ENCODE results near the gene HEXD. TPM values are rescaled to one million over a fixed set of nuclear protein-coding genes. Genes with fewer than 3 reads are reported as not detected.

The HEXD gene
- total RNA-seq, 2 donors from 2014 or later: 31.5 to 37.6 TPM

- TF ChIP-seq CTCF (conservative IDR thresholded peaks at IDR 0.05): no peak
- H3K27me3 Mint-ChIP-seq (ENCODE audit: insufficient read depth): no peaks in the 10 kb centered on the region
- Histone ChIP-seq H3K27ac (ENCODE audit: low read depth, low read length) (no peak overlapping the region), H3K9me3 (ENCODE audit: control insufficient read depth, low read length) (no peaks in the 10 kb centered on the region), H3K9ac (ENCODE audit: extremely low read depth, low read length, poor library complexity, severe bottlenecking) (no peak overlapping the region), H3K27me3 (ENCODE audit: control insufficient read depth, insufficient read depth, low read length, poor library complexity, severe bottlenecking) (no peaks in the 10 kb centered on the region), H3K4me3 (ENCODE audit: low read length) (no peak overlapping the region), H3K36me3 (ENCODE audit: control insufficient read depth, insufficient read depth, low read length) (no peaks in the 10 kb centered on the region), H3K4me1 (ENCODE audit: control insufficient read depth, insufficient read depth, low read length) (no peaks in the 10 kb centered on the region)
- 93 to 94% methylated on average over 5 to 13 of the region's 13 CpGs for WGBS, 2 experiments (ENCODE audit: insufficient coverage in 1 of 2, insufficient read length in 1 of 2)
- H3K4me3 Mint-ChIP-seq: no peak overlapping the region
- peaks cover 3% of the 10 kb centered on the region for H3K4me1 Mint-ChIP-seq
- H3K27ac Mint-ChIP-seq: no peak overlapping the region
- no peaks in the 10 kb centered on the region for H3K9me3 Mint-ChIP-seq
- no peak for DNase-seq
- peaks cover 15% of the 10 kb centered on the region for H3K36me3 Mint-ChIP-seq (ENCODE audit: low read depth)
These were observed 27.2 kb upstream of the HEXD start for GRCh38 chr17:82390860-82391435.

- H3K9me3 Mint-ChIP-seq: no peaks in the 10 kb centered on the region
- Histone ChIP-seq H3K9me3 (ENCODE audit: control insufficient read depth, low read length) (no peaks in the 10 kb centered on the region), H3K4me1 (ENCODE audit: control insufficient read depth, insufficient read depth, low read length) (no peaks in the 10 kb centered on the region), H3K27ac (ENCODE audit: low read depth, low read length) (no peak overlapping the region), H3K36me3 (ENCODE audit: control insufficient read depth, insufficient read depth, low read length) (no peaks in the 10 kb centered on the region), H3K4me3 (ENCODE audit: low read length) (no peak overlapping the region), H3K9ac (ENCODE audit: extremely low read depth, low read length, poor library complexity, severe bottlenecking) (no peak overlapping the region), H3K27me3 (ENCODE audit: control insufficient read depth, insufficient read depth, low read length, poor library complexity, severe bottlenecking) (no peaks in the 10 kb centered on the region)
- H3K27me3 Mint-ChIP-seq (ENCODE audit: insufficient read depth): no peaks in the 10 kb centered on the region
- no peak overlapping the region for H3K27ac Mint-ChIP-seq
- peaks cover 15% of the 10 kb centered on the region for H3K36me3 Mint-ChIP-seq (ENCODE audit: low read depth)
- H3K4me1 Mint-ChIP-seq: peaks cover 3% of the 10 kb centered on the region
- no peak for TF ChIP-seq CTCF (conservative IDR thresholded peaks at IDR 0.05)
- H3K4me3 Mint-ChIP-seq: no peak overlapping the region
- no peak for DNase-seq
- 94 to 95% methylated on average over 18 to 23 of the region's 23 CpGs for WGBS, 2 experiments (ENCODE audit: insufficient coverage in 1 of 2, insufficient read length in 1 of 2)
These were observed 26.6 kb upstream of the HEXD start for GRCh38 chr17:82391496-82392066.

GRCh38 chr17:82392209-82392920 is 25.8 kb upstream of the HEXD start:
- Mint-ChIP-seq H3K27me3 (ENCODE audit: insufficient read depth) (no peaks in the 10 kb centered on the region), H3K27ac (no peak overlapping the region), H3K4me3 (no peak overlapping the region), H3K4me1 (peaks cover 3% of the 10 kb centered on the region), H3K9me3 (no peaks in the 10 kb centered on the region), H3K36me3 (ENCODE audit: low read depth) (peaks cover 15% of the 10 kb centered on the region)
- DNase-seq: no peak
- no peaks in the 10 kb centered on the region for H3K9me3 ChIP-seq (ENCODE audit: control insufficient read depth, low read length)
- 94 to 96% methylated on average over 19 to 28 of the region's 28 CpGs for WGBS, 2 experiments (ENCODE audit: insufficient coverage in 1 of 2, insufficient read length in 1 of 2)
- H3K4me3 ChIP-seq (ENCODE audit: low read length): no peak overlapping the region
- H3K27ac ChIP-seq (ENCODE audit: low read depth, low read length): no peak overlapping the region
- no peak overlapping the region for H3K9ac ChIP-seq (ENCODE audit: extremely low read depth, low read length, poor library complexity, severe bottlenecking)
- H3K27me3 ChIP-seq (ENCODE audit: control insufficient read depth, insufficient read depth, low read length, poor library complexity, severe bottlenecking): no peaks in the 10 kb centered on the region
- TF ChIP-seq CTCF (conservative IDR thresholded peaks at IDR 0.05): no peak
- no peaks in the 10 kb centered on the region for H3K4me1 ChIP-seq (ENCODE audit: control insufficient read depth, insufficient read depth, low read length)
- H3K36me3 ChIP-seq (ENCODE audit: control insufficient read depth, insufficient read depth, low read length): no peaks in the 10 kb centered on the region
